Psoas muscle (tissue), 8 donors: ENCODE results near the gene ZDHHC11. TPM values are rescaled to one million over a fixed set of nuclear protein-coding genes. Genes with fewer than 3 reads are reported as not detected.
"Not testable (repeated sequence)": the region's sequence is repeated elsewhere in the genome, so short reads cannot be mapped to it uniquely, and the experiment has no call there.

ENCODE experiments used
- ATAC-seq, 4 donors: fragments of 200-7000 bp; cut with Tn5 transposase; one replicate each; pipeline ENCODE4 v1.9.1; 2020; ENCODE audit warnings: moderate library complexity in 3 of 4, mild to moderate bottlenecking in 2 of 4
- DNase-seq, 2 donors: peaks; one replicate each; pipeline ENCODE4 v3.0.0-alpha.2; 2020
- H3K27ac ChIP-seq: fragments of 200-600 bp; one replicate; pipeline ENCODE4 v1.8.0; 2022
- H3K27me3 ChIP-seq, 3 donors: fragments of 200-600 bp in 1 of 3; one replicate each; pipeline versions ENCODE4 v1.6.1 to v1.8.0; 2013 to 2022; ENCODE audit warnings: low read length in 2 of 3, mild to moderate bottlenecking in 2 of 3, moderate library complexity in 1 of 3; ENCODE audit not compliant: insufficient read depth in 3 of 3
- H3K36me3 ChIP-seq, 2 donors: fragments of 200-600 bp in 1 of 2; one replicate each; pipeline versions ENCODE4 v1.6.1 to v1.8.0; 2013 to 2022; ENCODE audit warnings: low read depth in 1 of 2, mild to moderate bottlenecking in 1 of 2, moderate library complexity in 1 of 2; ENCODE audit not compliant: insufficient read depth in 1 of 2
- H3K4me1 ChIP-seq: fragments of 200-600 bp; one replicate; pipeline ENCODE4 v1.8.0; 2022
- H3K4me3 ChIP-seq: fragments of 200-600 bp; one replicate; pipeline ENCODE4 v1.8.0; 2022; ENCODE audit warnings: mild to moderate bottlenecking
- H3K9me3 ChIP-seq: fragments of 200-600 bp; one replicate; pipeline ENCODE4 v1.8.0; 2022
- CTCF ChIP-seq: fragments of 200-600 bp; IDR thresholded peaks from one replicate; pipeline ENCODE4 v1.8.0; 2022; ENCODE audit warnings: antibody characterized with exemption
- WGBS, 3 donors: extraction: QIAGEN DNeasy Blood & Tissue Kit; methylation state at CpG; one replicate each; pipeline versions ENCODE4 v1.1.6 to v1.1.7; 2013; 5-methylcytosine and 5-hydroxymethylcytosine counted together
- intact Hi-C, 2 donors: fragments of 100-400 bp; cut with DNase I; formaldehyde crosslinking; loops; one replicate each; pipeline versions ENCODE4 v1.11.0 to v1.14.2; 2022
- polyA plus RNA-seq, 3 donors: library from polyadenylated mRNA; stranded (reverse); fragments of 200-250 nt; gene quantifications; one replicate each; pipeline ENCODE4 v1.2.3, GENCODE V29; 2013
- total RNA-seq, 4 donors: library from RNA; stranded (reverse); fragmentation: NEBNext Ultra II Directional in 2 of 4; extraction: Animal tissue kit (Norgen Biotek cat#: 25700) in 2 of 4; gene quantifications; one replicate each; pipeline versions ENCODE4 v1.2.1 to v1.2.4, GENCODE V29; 2021 to 2023
- donor health status: healthy with polysubstance abuse.
- donor health status: DM: no; HTN: no; CAD: no; lungs with moderate emphysema.
- donor health status: Bipolar disorder and iron deficiency.
- donor health status: healthy.
- donor health status: DM: yes; HTN: yes; CAD: no.
- donor health status: DM: no; HTN: no; CAD: no.
- donor health status: DM: no; HTN: no; CAD: no.
- donor health status: DM: yes; HTN: yes; CAD: no.

Gene ZDHHC11
- total and polyA plus RNA-seq, 7 donors, result 0.44 to 9.4 (median 1.8) TPM

GRCh38 chr5:775961-776861 is 74.6 kb downstream of the ZDHHC11 start:
- WGBS, 3 donors, result 89 to 92% (median 90%) methylated on average over 17 to 20 of the region's 20 CpGs

GRCh38 chr5:775595-775960 is 75.2 kb downstream of the ZDHHC11 start:
- H3K27ac ChIP-seq, intact Hi-C loops, H3K27me3 ChIP-seq, H3K36me3 ChIP-seq, H3K4me1 ChIP-seq, DNase-seq, H3K9me3 ChIP-seq, ATAC-seq, H3K4me3 ChIP-seq: not testable (repeated sequence)
- WGBS, 3 donors, result 64 to 82% (median 80%) methylated on average over 5 to 7 of the region's 9 CpGs

More at GRCh38 chr5:775961-776861, 74.6 kb downstream of the ZDHHC11 start:
- TF ChIP-seq CTCF, result no peak
- peak overlapping the region; percentile 34 for H3K4me3 ChIP-seq
- no peaks in the 10 kb centered on the region for H3K27me3 ChIP-seq
- no peaks in the 10 kb centered on the region for H3K36me3 ChIP-seq
- H3K27ac ChIP-seq, result no peak overlapping the region
- intact Hi-C loops, result no loop called here
- DNase-seq (peak in 1 of 2 donors; percentile 25), ATAC-seq (peak in 1 of 4 donors; percentile 2)
- H3K9me3 ChIP-seq, result no peaks in the 10 kb centered on the region
- H3K4me1 ChIP-seq, result peaks cover 5% of the 10 kb centered on the region

- H3K27ac ChIP-seq, H3K9me3 ChIP-seq, H3K36me3 ChIP-seq, H3K4me1 ChIP-seq, H3K4me3 ChIP-seq, DNase-seq, H3K27me3 ChIP-seq, ATAC-seq, intact Hi-C loops: not testable (repeated sequence)
- WGBS, 3 donors, result 79 to 92% (median 85%) methylated on average over 17 to 18 of the region's 18 CpGs
These were observed 75.8 kb downstream of the ZDHHC11 start for GRCh38 chr5:774854-775505.

GRCh38 chr5:774304-774703 is 76.5 kb downstream of the ZDHHC11 start:
- H3K4me1 ChIP-seq, H3K36me3 ChIP-seq, DNase-seq, H3K4me3 ChIP-seq, ATAC-seq, H3K9me3 ChIP-seq, H3K27ac ChIP-seq, intact Hi-C loops, H3K27me3 ChIP-seq: not testable (repeated sequence)
- 83 to 97% (median 92%) methylated on average over 4 to 6 of the region's 6 CpGs for WGBS, 3 donors

- Histone ChIP-seq H3K36me3 (no peaks in the 10 kb centered on the region), H3K27me3 (no peaks in the 10 kb centered on the region), H3K4me1 (peaks cover 5% of the 10 kb centered on the region), H3K9me3 (no peaks in the 10 kb centered on the region), H3K27ac (no peak overlapping the region), H3K4me3 (no peak overlapping the region)
- TF ChIP-seq CTCF, result no peak
- WGBS, 3 donors, result 85 to 89% (median 89%) methylated on average over 11 to 12 of the region's 12 CpGs
- intact Hi-C loops, result no loop called here
- ATAC-seq (peak in 1 of 4 donors; percentile 5), DNase-seq (no peak)
These were observed 77.1 kb downstream of the ZDHHC11 start for GRCh38 chr5:773517-774264.

GRCh38 chr5:772931-773330 is 77.9 kb downstream of the ZDHHC11 start:
- intact Hi-C loops, ATAC-seq, H3K27ac ChIP-seq, DNase-seq, H3K36me3 ChIP-seq, H3K4me3 ChIP-seq, H3K9me3 ChIP-seq, H3K27me3 ChIP-seq, H3K4me1 ChIP-seq: not testable (repeated sequence)
- WGBS, 3 donors, result 44 to 73% (median 50%) methylated on average over 13 of the region's 13 CpGs

GRCh38 chr5:772547-772890 is 78.3 kb downstream of the ZDHHC11 start:
- H3K4me3 ChIP-seq, ATAC-seq, H3K9me3 ChIP-seq, intact Hi-C loops, H3K4me1 ChIP-seq, H3K27ac ChIP-seq, H3K27me3 ChIP-seq, H3K36me3 ChIP-seq, DNase-seq: not testable (repeated sequence)
- WGBS, 3 donors, result 55 to 100% (median 64%) methylated on average over 1 to 2 of the region's 14 CpGs

- WGBS, 3 donors, result 65 to 84% (median 73%) methylated on average over 7 to 11 of the region's 31 CpGs
- H3K27ac ChIP-seq, intact Hi-C loops, H3K27me3 ChIP-seq, ATAC-seq, DNase-seq, H3K4me3 ChIP-seq, H3K9me3 ChIP-seq, H3K4me1 ChIP-seq, H3K36me3 ChIP-seq: not testable (repeated sequence)
These were observed 78.8 kb downstream of the ZDHHC11 start for GRCh38 chr5:771841-772546.
